ENCODE data around the gene PCBP3. TPM values are rescaled to one million over a fixed set of nuclear protein-coding genes. Genes with fewer than 3 reads are reported as not detected.

The PCBP3 gene
- total RNA-seq, 1 experiment from 2014 or later, result 3.7 TPM

GRCh38 chr21:45990741-45991605 is 347.4 kb downstream of the PCBP3 start:
- Mint-ChIP-seq H3K4me1 (ENCODE audit: insufficient read depth, unreplicated experiment) (no peaks in the 10 kb centered on the region), H3K27ac (ENCODE audit: low read depth, unreplicated experiment) (no peak overlapping the region), H3K9me3 (ENCODE audit: unreplicated experiment) (no peaks in the 10 kb centered on the region), H3K4me3 (ENCODE audit: unreplicated experiment) (no peak overlapping the region), H3K36me3 (ENCODE audit: insufficient read depth, unreplicated experiment) (no peaks in the 10 kb centered on the region), H3K27me3 (ENCODE audit: insufficient read depth, unreplicated experiment) (no peaks in the 10 kb centered on the region)
- BruUV-seq (replicated peaks), result no TSS peak
- intact Hi-C loops (cut with micrococcal nuclease), result no loop called here
- no peak for DNase-seq (ENCODE audit: unreplicated experiment)
- POLR2A ChIA-PET, result no interaction called here
- CTCF ChIA-PET, result no interaction called here
- TF ChIP-seq CTCF (IDR thresholded peaks at IDR 0.05; ENCODE audit: unreplicated experiment), result no peak

DNA sequence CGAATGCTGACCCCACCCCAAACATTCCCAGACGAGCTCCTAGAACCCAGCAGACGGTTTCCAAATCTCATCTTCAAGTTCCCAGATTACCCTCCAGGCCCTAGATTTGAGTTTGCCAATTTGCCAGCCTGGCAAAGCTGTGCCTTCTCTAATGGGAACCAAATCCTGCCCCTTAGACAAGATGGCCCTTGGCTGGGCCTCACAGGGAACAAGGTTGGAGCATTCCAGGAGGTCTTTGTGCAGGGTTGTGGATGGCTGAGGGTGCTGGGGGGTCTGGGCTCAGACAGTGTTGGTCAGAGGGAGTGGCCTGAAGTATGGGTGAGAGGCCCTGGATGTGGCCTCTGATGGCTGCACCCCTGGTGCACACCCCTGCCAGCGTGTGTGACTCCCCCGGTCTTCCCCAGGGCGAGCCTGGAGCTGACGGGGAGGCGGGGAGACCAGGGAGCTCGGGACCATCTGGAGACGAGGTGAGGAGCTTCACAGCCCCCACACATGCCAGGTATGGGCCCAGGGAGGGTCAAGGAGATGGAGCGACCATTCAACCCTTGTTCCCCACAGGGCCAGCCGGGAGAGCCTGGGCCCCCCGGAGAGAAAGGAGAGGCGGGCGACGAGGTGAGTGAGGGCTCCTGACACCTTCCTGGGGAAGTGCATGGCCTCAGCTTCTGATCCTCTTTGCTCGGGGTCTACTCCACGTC is 348.2 kb downstream of the PCBP3 start:
- Mint-ChIP-seq H3K27me3 (ENCODE audit: insufficient read depth, unreplicated experiment) (no peaks in the 10 kb centered on the region), H3K4me3 (ENCODE audit: unreplicated experiment) (no peak overlapping the region), H3K27ac (ENCODE audit: low read depth, unreplicated experiment) (no peak overlapping the region), H3K36me3 (ENCODE audit: insufficient read depth, unreplicated experiment) (no peaks in the 10 kb centered on the region), H3K4me1 (ENCODE audit: insufficient read depth, unreplicated experiment) (no peaks in the 10 kb centered on the region), H3K9me3 (ENCODE audit: unreplicated experiment) (no peaks in the 10 kb centered on the region)
- CTCF ChIA-PET, result no interaction called here
- POLR2A ChIA-PET, result no interaction called here
- no peak for DNase-seq (ENCODE audit: unreplicated experiment)
- no TSS peak for BruUV-seq (replicated peaks)
- no peak for TF ChIP-seq CTCF (IDR thresholded peaks at IDR 0.05; ENCODE audit: unreplicated experiment)
- intact Hi-C loops (cut with micrococcal nuclease), result no loop called here

Other genes starting within 250 kb of the PCBP3 start
- gene COL18A1, start 238.6 kb upstream of the PCBP3 start, total RNA-seq (2022), result 2.1 and 3.4 TPM in 2 replicates
- gene SLC19A1, start 101.3 kb upstream of the PCBP3 start, total RNA-seq (2022), result 16.0 and 25.4 TPM in 2 replicates